GM18861 (cell line): ENCODE results near the gene CHRM2.

Source experiments
- ATAC-seq: cut with Tn5 transposase; IDR thresholded peaks from one replicate; pipeline ENCODE4 v1.9.1; 2021; ENCODE audit not compliant: unreplicated experiment

Gene CHRM2

GRCh38 chr7:136956232-136956631 lies 87.8 kb downstream of the CHRM2 start:
- no peak for ATAC-seq

GRCh38 chr7:136956671-136957070 lies 88.2 kb downstream of the CHRM2 start:
- no peak for ATAC-seq

- no peak for ATAC-seq
Observed at GRCh38 chr7:136957391-136957790, 88.9 kb downstream of the CHRM2 start.

DNA sequence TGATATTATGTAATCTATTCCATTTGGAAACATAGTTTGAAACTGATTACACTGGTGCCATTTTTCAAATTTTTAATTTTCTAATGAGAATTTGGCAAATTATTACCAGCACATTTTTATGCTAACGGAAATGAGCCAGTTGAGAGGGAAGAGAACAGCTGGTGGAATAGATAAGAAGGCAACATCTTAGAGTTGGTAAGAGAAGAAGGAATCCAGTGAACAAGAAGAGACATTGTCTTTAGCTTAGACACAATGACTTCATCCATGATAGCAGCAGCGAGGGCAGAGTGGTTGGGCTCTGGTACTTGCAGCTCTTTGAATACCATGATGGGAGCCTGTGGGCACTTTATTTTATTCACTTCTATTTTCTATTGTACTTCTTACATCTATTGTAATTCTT lies 89.6 kb downstream of the CHRM2 start:
- ATAC-seq, result no peak

- ATAC-seq, result no peak
Observed at GRCh38 chr7:136964347-136964746, 95.9 kb downstream of the CHRM2 start.

DNA sequence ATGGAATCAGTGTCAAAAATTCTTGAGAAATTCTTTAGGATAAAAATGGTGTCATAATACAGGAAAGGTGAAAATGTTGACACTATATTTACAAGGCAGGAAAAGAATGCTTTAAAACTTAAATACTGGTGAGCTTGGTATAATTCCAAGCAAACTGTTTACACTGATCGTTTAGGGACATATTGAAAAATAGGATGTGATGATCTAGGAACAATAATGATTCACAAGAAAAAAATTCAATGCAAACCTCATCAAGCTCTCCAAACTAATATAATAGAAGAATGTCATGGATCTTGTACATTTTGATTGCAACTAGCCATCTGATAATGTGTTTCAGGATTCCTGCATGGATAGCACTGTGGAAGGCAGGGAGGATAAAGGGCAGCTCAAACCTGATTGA lies 98.4 kb downstream of the CHRM2 start:
- no peak for ATAC-seq

GRCh38 chr7:136969761-136970160 lies 101.3 kb downstream of the CHRM2 start:
- ATAC-seq, result no peak

DNA sequence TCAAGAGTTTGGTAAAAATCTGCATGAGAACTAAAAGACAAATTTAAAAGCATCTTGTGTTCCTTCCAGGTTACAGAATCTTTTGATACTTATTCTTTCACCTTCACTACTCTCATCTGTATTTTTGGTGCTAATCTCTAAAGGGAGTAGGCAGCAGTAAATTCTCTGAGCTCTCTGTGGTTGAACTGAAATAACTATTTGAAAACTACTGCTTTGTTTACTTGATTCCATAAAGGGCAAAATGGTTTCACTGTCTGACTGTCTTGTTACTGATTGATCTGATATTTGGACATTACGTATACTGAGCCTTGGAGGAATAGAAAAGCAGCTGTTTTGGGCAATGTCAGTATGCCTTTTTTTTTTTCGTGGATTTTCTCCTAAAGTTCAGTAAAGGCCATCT lies 103.3 kb downstream of the CHRM2 start:
- ATAC-seq, result peak; percentile 55

DNA sequence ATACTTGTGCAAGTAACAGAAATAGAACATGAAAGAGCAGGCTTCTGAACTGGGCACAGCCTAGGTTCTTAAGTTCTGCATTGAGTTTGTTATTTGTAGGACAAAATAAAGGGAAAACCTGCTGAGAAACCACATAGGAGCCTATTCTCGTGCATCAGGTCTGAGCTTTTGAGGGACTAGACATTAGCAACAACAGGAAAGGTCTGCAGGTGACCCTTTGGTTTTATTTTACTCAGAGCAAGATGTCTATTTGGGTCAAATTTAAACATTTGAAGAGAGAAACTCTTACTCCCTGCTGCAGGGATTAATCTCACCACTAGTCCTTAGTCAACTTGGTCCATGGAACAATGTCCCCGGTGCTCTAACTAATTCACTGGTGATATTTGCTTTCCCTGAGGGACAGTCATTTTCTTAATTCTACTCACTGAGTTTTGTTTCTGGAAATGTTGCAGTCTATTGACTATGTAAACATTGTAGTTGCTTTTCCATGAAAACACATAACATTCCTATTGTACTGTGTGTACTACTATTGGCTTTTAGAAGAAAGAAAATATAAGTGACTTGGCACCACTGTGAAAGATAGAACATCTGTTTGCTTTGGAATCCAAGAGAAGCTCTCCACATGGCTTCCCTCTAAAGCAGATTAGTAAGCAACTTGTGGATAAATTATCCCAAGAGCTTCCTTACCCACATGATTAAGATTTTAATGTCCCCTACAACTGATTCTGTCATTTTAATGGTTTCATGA lies 108.2 kb downstream of the CHRM2 start:
- no peak for ATAC-seq

DNA sequence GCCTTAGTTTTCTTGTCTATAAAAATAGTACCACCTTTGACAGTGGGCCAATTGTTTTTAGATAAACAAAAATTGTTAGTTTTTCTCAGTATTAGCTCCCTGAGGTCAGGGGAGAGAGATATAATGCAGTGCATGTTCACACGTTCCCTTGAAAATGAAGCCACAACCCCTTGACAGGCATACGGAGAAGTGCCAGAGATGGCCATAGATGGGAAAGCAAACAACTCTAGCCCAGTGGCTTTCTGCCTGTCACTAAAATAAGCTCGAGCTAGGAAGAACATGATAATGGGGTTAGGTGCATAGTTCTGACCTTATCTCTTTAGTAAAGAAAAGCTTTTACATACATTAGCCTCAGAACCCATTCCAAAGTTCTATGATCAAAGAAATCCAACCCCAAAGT lies 124.9 kb downstream of the CHRM2 start:
- ATAC-seq, result no peak

GRCh38 chr7:136997735-136998134 lies 129.3 kb downstream of the CHRM2 start:
- ATAC-seq, result no peak

DNA sequence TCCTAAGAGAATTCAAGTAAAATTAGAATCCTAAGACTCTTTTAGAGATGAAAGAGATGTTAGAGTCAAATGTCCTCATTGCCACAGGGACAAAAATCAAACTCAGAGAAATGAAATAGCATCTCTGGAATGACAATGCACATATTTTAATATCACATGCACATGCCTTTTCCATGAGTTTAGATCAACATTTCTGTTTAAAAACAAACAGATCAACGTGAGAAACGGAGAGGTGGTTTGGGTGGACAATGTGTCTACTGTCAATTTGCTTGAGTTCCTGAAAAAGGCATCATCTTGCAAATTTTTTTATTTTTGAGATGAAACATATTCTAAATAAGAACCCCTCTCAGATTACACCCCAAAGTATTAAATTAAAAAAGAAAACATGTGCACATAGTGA lies 130.0 kb downstream of the CHRM2 start:
- ATAC-seq, result no peak

GRCh38 chr7:137000621-137001020 lies 132.2 kb downstream of the CHRM2 start:
- no peak for ATAC-seq

GRCh38 chr7:137001041-137001440 lies 132.6 kb downstream of the CHRM2 start:
- no peak for ATAC-seq

DNA sequence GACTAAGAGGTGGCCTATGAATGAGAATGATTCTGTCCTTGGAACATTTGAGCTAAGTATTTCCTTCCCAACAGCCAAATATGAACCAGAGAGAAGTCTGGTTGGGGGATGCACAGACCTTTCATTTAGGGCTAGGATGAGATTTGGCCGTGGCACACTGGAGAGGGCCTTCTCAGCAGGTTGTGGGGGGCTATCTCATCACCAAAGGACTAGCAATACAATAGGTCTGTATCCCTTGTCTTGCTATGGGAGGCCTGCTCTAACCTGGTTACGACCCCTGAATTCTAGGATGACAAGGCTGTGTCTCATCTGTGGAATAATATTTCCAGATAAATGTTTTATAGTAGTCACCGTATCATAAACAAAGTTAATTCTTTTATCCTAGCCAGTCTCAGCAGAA lies 133.0 kb downstream of the CHRM2 start:
- no peak for ATAC-seq

- no peak for ATAC-seq
Observed at GRCh38 chr7:137003086-137003485, 134.6 kb downstream of the CHRM2 start.

DNA sequence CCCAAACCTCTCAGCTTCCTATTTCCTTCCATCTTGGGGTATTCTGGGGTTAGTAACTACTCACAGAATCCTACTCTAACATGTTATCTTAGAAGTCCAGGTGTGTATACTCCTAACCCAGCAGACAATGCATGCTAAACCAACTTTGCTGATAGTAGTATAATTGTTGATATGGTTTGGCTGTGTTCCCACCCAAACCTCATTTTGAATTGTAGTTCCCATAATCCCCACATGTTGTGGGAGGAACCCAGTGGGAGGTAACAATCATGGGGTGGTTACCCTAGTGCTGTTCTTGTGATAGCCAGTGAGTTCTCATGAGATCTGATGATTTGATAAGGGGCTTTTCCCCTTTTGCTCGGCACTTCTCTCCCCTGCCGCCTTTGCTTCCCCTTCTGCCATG lies 135.1 kb downstream of the CHRM2 start:
- ATAC-seq, result no peak

GRCh38 chr7:137005873-137006272 lies 137.4 kb downstream of the CHRM2 start:
- ATAC-seq, result no peak

- no peak for ATAC-seq
Observed at GRCh38 chr7:137006293-137006692, 137.8 kb downstream of the CHRM2 start.

DNA sequence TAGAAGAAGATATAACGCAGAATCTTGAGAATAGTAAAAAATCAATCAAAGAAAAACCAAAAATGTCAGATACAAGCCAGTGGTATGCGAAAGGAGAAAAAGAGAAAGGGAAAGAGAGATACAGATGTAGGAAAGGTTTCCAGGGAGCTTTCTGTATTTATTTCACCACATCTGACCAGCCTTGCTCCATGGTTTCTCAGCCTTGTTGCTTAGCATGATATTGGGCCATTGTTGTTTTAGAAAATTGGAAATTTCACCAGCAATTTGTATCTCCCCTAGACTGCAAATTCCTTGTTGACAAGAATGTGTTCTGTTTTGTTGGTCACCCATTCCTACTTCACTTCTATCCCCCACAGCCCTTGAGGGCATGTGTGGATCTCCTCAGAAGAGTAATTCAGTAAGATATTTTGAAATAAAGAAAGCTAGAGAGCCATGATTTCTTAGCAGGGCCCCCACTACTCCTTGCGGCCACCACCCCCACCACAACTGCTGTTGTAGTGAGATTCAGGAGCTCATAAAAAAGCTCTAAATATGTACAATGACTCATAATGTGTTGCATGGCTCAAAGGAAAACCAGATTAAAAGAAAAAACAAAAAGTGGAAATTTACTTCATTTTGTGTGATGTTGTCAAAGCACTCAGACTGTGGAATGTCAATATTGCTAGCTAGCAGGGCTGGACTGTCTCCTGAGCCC lies 138.7 kb downstream of the CHRM2 start:
- ATAC-seq, result no peak

GRCh38 chr7:137009404-137009803 lies 141.0 kb downstream of the CHRM2 start:
- ATAC-seq, result no peak

DNA sequence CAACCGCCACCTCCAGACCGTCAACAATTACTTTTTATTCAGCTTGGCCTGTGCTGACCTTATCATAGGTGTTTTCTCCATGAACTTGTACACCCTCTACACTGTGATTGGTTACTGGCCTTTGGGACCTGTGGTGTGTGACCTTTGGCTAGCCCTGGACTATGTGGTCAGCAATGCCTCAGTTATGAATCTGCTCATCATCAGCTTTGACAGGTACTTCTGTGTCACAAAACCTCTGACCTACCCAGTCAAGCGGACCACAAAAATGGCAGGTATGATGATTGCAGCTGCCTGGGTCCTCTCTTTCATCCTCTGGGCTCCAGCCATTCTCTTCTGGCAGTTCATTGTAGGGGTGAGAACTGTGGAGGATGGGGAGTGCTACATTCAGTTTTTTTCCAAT lies 146.6 kb downstream of the CHRM2 start:
- ATAC-seq, result no peak

GRCh38 chr7:137017221-137017620 lies 148.8 kb downstream of the CHRM2 start:
- ATAC-seq, result no peak
